Measurements from ENCODE around the gene C2CD4C.
A peak's percentile ranks its signal among the peaks of the same experiment; 100 is the strongest.
"Not testable (repeated sequence)": the region's sequence is repeated elsewhere in the genome, so short reads cannot be mapped to it uniquely, and the experiment has no call there.

The C2CD4C gene

GRCh38 chr19:380618-381219 lies 28.2 kb downstream of the C2CD4C start:
- DNase-seq (ENCODE audit: low spot score): not testable (repeated sequence)

DNA sequence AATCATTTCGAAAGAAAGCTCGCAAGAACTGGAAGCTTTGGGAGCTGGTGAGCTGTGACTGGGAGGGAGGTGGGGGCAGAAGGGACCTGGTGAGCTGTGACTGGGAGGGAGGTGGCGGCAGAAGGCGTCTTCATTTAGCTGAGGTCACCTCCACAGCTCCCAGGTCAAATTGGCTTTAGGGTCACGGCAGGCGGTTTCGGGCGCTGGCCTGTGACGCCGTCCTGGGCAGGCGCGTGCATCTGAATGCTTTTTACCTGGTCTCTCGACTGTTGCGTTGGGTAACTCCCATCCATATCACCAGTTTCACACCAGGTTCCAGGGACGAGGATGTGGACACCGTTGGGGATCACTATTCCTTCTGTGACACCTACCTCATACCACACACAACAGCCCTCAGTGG lies 29.2 kb downstream of the C2CD4C start:
- DNase-seq (ENCODE audit: low spot score): no peak

- DNase-seq (ENCODE audit: low spot score): no peak
Measured at GRCh38 chr19:378706-379105, 30.2 kb downstream of the C2CD4C start.

DNA sequence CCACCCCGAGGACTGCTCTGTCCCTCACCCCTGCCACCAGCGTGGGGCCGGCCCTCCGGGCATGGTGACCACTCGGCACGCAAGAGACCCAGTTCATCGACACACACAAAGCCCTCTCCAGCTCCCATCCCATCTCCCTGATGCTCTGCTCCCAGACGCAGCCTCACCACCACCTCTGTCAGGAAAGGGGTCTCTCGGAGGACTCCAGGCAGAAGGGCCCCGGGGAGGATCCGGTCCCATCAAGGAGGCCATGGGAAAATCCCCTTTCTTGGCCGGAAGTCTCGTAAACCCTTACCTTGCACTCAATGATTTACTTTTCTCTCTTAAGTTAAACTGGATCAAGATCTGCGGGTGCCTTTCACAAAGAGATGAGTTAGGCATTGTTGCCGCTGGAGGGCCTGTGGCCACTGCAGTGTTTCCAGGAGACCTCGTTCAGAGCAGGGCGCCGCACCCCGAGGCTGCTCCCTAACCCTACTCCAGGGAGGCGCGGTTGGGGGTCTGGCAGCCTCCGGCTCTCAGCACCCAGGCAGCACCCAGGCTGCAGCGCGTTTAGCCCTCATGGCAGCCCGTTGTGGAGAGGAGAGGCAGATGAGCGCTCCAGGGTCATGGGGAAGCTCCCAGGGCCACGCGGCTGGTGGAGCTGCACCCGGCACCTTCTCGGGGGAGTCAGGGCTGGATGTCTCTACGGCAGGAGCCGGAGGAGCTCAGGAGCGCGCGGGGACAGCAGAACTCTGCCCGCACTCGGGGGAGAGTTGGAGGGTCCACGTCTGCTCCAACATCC lies 31.0 kb downstream of the C2CD4C start:
- no peak for DNase-seq (ENCODE audit: low spot score)

DNA sequence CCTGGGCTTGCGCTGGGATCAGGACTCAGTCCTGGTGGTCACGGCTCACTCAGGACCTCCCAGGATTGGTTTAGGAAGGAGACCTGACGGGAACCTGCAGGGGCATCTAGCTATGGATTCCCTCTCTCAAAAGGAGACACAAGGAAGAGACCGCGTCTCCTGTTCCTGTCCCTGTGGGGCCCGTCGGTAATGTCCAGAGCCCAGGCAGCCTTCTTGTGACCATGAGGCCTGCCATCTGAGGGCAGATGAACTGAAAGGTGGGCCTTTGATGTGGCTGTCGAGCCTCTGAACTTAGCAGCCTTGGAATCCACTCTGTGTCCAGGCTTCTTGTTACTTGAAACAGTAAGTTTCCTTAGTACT lies 32.9 kb downstream of the C2CD4C start:
- no peak for DNase-seq (ENCODE audit: low spot score)

- DNase-seq (ENCODE audit: low spot score): no peak
Measured at GRCh38 chr19:375395-376110, 33.4 kb downstream of the C2CD4C start.

DNA sequence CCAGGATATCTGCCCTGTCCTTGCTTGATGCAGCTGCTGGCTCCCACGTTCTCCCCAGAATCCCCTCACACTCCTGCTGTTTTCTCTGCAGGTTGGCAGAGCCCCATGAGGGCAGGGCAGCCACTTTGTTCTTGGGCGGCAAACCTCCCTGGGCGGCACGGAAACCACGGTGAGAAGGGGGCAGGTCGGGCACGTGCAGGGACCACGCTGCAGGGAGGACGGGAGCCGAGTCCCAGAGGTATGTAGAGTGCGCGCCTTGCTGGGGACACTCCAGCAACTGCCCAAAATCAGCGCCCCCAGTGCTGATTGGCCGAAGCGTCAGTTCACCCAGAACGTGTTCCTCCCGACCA lies 34.1 kb downstream of the C2CD4C start:
- no peak for DNase-seq (ENCODE audit: low spot score)

DNA sequence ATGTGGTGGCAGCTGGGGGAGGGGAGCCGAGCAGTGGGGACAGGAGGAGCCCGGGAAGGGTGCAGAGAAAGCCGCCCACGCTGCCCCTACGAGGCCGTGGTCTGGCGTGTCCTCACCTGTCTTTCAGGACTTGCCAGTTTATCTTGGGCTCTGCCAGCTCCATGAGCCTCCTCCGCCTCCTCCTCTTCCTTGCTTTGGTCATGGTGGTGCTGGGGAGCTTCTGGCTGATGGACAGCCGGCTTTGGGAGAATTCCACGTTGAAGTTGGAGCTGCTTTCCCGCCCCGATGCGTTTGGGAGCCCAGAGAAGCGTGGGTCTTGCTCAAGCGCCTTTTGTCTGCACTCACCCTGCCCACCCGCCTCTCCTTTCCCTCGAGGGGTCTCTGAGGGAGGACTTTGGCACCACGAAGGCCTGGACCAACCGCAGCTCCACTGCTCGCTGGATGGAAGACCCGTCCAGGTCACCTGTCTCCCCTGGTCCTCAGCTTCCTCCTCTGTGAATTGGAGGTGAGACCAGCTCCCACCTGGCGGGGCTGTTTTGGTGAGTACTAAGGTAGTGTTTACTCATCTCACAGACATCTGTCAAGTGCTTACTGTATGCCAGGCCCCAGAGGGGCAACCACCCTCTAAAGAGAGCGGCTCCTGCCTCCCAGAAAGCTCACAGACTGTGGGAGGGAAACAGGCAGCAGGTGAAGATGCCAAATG lies 34.6 kb downstream of the C2CD4C start:
- no peak for DNase-seq (ENCODE audit: low spot score)

DNA sequence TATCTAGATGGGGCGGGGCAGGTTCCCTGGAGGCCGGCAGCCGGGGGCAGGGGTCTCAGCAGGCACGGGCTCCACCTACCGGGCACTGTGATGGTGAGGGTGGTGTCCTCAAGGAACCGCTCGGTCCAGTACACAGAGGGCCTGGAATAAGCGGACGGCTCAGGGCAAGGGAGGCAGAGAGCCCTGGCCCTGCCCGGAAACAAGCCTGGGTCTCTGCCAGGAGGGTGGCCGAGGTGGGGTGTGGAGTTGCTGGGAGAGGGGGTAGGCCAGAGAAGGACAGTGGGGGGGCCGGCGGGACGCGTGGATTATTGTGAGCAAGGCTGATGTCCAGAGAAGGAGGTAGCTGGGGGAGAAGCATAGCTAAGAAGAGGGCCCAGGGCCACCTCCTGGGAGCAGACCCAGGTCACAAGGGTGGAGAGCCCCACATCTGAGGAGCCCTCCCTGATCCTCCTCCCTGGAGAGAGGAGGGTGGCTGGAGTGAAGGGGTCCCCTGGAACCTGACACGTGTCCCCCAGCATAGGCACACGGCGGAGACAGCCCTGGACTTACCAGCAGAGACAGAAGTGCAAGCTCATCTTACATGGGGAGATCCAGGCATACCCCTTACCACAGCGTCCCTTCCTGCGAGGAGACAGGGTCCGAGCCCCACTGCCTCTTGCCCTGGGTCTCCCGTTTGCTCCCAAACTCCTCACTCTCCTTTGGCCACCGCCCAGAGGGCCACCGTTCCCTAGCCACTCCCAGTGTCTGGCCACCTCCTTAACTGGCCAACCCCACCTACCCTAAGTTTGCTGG lies 35.4 kb downstream of the C2CD4C start:
- DNase-seq (ENCODE audit: low spot score): no peak

DNA sequence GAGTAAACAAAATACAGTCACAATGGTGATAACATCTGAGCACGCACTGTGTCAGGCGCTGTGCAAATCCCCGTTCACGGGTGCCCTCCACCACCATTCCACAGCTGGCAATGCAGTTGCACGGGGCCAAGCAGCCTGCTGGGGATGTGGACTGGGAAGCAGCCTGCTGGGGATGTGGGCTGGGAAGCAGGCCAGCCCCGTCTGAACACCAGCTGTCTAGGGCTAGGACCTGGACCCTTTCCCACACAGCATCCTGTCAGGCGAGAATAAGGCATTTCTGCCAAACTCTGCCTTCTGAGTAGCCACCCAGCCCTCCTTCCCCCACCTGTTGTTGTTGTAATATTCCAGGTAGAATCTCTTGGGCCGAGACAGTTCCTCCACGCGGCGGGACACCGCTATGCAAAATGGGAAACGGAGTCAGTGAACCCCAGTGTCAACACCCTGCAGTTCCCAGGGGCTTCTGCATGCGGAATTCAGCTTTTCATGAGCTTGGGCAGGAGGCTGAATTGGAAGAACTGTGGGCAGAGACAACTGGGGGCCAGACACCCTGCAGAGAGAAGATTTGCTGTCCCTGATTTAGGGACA lies 36.5 kb downstream of the C2CD4C start:
- DNase-seq (ENCODE audit: low spot score): peak; percentile 79

DNA sequence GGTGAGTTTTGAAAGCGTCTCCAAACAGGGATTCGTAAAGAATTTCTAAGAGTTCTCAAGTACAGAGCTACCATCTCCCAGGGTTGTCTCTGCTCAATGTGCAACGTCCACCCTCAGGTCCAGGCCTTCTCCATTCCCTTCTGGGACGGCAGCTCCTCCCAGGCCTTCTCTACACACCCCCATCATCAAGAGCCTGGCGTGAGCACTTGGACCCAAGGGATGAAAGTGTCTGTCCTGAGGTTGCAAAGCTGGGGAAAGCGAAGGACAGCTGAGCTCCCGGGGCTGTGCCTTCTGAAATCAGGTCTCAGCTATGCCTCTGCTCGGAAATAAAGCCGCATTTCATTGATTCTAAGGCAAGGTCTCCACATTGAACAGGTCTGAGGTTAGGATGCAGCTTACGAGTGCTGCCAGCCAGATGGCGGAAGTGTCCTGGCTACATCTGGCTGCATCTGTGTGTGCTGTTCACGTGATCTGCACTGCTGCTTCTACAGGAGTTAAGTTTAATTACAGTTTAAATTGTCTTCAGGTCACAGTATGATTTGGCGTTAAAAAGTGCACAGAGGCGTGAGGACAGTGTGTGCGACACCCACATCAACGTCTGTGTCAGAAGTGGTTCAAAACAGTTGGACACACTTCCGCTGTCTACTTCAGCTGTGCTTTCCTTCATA lies 37.3 kb downstream of the C2CD4C start:
- DNase-seq (ENCODE audit: low spot score): no peak

DNA sequence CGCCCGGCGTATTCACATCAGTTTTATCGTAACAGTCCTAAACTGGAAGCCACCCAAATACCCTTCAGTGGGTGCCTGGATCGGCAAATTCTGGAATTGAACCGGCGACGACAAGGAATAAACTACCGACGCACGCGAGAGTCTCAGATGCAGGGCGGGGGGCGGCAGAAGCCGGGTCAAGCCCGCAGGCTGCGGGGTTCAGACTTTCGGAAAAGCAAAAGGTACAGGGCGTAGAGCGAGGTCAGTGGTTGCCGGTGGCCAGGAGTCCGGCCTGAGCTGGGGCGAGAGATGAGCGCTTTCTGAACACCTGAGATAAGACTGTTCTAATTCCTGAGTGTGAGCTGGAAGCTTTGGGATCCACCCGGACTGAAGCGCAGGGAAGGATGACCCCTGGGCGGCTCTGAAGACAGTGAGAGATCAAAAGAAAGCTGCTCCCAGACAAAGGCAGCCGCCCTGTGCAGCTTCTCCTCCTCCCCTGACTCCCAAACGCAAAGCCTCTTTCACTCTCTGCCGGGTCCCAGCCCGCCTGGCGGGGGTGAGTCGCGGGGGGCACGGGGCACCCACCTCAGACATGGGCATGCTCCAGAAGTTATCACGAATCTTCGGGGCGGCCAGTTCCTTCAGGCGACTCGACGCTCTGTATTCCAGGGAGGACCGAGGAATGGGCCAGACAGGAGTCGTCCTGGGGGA lies 38.2 kb downstream of the C2CD4C start:
- no peak for DNase-seq (ENCODE audit: low spot score)

DNA sequence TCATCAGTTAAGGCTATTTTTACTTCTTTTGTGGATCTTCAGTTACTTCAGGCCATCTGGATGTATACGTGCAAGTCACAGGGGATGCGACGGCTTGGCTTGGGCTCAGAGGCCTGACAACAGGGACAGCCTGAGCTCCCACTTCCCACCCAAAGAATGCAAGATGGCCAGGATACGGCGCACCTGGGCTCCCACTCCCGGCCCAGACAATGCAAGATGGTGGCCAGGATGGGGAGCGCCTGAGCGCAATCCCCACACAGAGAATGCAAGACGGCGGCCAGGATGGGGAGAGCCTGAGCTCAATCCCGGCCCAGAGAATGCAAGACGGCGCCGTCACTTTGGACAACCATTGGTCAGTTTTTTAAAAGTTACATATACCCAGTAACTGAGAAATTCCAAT lies 39.1 kb downstream of the C2CD4C start:
- no peak for DNase-seq (ENCODE audit: low spot score)

GRCh38 chr19:369256-369655 lies 39.7 kb downstream of the C2CD4C start:
- DNase-seq (ENCODE audit: low spot score): no peak

DNA sequence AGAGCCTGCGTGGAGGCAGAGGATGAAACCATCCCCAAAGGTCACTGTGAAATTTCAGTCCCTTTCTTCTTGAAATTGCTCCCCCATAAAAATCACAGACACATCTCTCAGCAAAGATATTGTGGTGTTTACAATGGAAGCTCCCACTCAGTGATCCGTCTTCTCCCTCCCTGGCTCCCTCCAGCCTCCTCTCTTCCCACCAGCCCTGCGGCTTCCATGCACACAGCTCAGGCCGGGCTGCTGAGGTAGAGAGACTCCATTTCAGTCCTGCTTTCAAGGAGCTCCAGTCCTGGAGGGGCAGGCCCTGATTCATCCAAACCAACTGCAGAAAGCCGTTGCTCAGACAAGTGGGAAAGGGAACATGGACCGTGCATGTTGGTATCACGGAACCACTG lies 40.3 kb downstream of the C2CD4C start:
- DNase-seq (ENCODE audit: low spot score): no peak

- DNase-seq (ENCODE audit: low spot score): no peak
Measured at GRCh38 chr19:367963-368629, 40.9 kb downstream of the C2CD4C start.

DNA sequence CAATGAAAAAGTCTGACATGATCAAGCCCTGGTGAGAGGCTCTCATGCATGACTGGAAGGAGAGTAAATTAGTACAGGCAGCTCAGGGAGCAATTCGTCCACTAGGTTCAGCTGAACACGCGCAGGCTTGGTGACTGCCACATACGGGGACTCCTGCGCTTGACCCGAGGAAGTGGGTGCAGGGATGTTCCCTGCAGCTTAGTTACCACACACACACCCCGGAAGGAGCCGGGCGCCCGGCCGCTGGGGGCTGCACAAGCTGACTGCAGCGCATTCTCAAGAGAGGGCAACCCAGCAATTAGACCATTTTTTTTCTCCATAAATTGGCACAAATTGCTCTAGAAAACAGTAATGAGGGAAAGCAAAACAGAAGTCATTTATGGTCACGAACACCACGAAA lies 41.4 kb downstream of the C2CD4C start:
- DNase-seq (ENCODE audit: low spot score): no peak

GRCh38 chr19:366951-367350 lies 42.0 kb downstream of the C2CD4C start:
- DNase-seq (ENCODE audit: low spot score): no peak

- no peak for DNase-seq (ENCODE audit: low spot score)
Measured at GRCh38 chr19:366205-366783, 42.7 kb downstream of the C2CD4C start.

Data from AG08396 (cell line).